Thoracic aorta (tissue), 2 donors: ENCODE results near the gene SNCA. TPM values are rescaled to one million over a fixed set of nuclear protein-coding genes. Genes with fewer than 3 reads are reported as not detected.
A peak's percentile ranks its signal among the peaks of the same experiment; 100 is the strongest.

Experiments used
- ATAC-seq: fragments of 150-250 bp; one replicate; pipeline ENCODE4 v1.8.0; 2017; ENCODE audit warnings: low read depth; ENCODE audit not compliant: insufficient number of reproducible peaks, low FRiP score
- DNase-seq: peaks from one replicate; pipeline ENCODE4 v3.0.0-alpha.2; 2020; ENCODE audit warnings: low spot score
- H3K27ac ChIP-seq, 2 donors: fragments of 200-600 bp; sonication (generic); 1 replicate in 1 of 2; 2 replicates in 1 of 2; pipeline ENCODE4 v1.5.1; 2016; ENCODE audit warnings: mild to moderate bottlenecking in 2 of 2, moderate library complexity in 2 of 2
- H3K27me3 ChIP-seq: fragments of 200-600 bp; sonication (generic); replicated peaks from 2 replicates; pipeline ENCODE4 v1.6.0; 2016; ENCODE audit warnings: mild to moderate bottlenecking; ENCODE audit not compliant: insufficient read depth
- H3K36me3 ChIP-seq: fragments of 200-600 bp; sonication (generic); one replicate; pipeline ENCODE4 v1.5.1; 2016
- H3K4me1 ChIP-seq, 2 donors: fragments of 200-600 bp; sonication (generic); 1 replicate in 1 of 2; 2 replicates in 1 of 2; pipeline versions ENCODE4 v1.5.1 to v1.6.0; 2016; ENCODE audit warnings: low read depth in 2 of 2, mild to moderate bottlenecking in 1 of 2; ENCODE audit not compliant: control insufficient read depth in 1 of 2
- H3K4me3 ChIP-seq: fragments of 200-600 bp; sonication (generic); 2 replicates; pipeline ENCODE4 v1.5.1; 2016; ENCODE audit warnings: mild to moderate bottlenecking
- H3K9me3 ChIP-seq: fragments of 200-600 bp; sonication (generic); 2 replicates; pipeline ENCODE4 v1.5.1; 2016
- CTCF ChIP-seq: fragments of 200-600 bp; sonication (generic); IDR thresholded peaks from one replicate; pipeline ENCODE4 v1.5.1; 2019; ENCODE audit warnings: antibody characterized with exemption
- total RNA-seq, 2 donors: library from RNA; depleted of rRNA; stranded (reverse); fragments of >200 nt; gene quantifications; one replicate each; pipeline versions ENCODE4 v1.1.0 to v1.2.3, GENCODE V29; 2016

Gene SNCA
- 10 to 100 TPM in 1 of 2 donors, 1 to 10 TPM in 1; 1.5 to 14.3 TPM for total RNA-seq

GRCh38 chr4:89836897-89837384 is at the start of gene SNCA:
Gene SNCA (minus strand): TSS chr4:89837161. CDS start chr4:89835667, 1,494 bp downstream.
- H3K27ac ChIP-seq, result no peak within 1 kb of the TSS

GRCh38 chr4:89879215-89879614 is 42.3 kb upstream of the SNCA start:
- no peak for TF ChIP-seq CTCF
- H3K27ac ChIP-seq, result no peak overlapping the region
- ATAC-seq, result no peak

More at GRCh38 chr4:89836897-89837384, at the start of gene SNCA:
- ATAC-seq (no peak), DNase-seq (no peak)
- no peaks in the 10 kb centered on the region for H3K27me3 ChIP-seq
- no peaks in the 10 kb centered on the region for H3K36me3 ChIP-seq
- H3K4me3 ChIP-seq, result peak within 1 kb of the TSS; percentile 76
- TF ChIP-seq CTCF, result no peak
- H3K4me1 ChIP-seq, result peaks cover 0 to 11% of the 10 kb centered on the region in 2 donors
- H3K9me3 ChIP-seq, result no peaks in the 10 kb centered on the region

GRCh38 chr4:89878611-89879010 is 41.6 kb upstream of the SNCA start:
- Histone ChIP-seq H3K4me3 (no peak overlapping the region), H3K27me3 (no peaks in the 10 kb centered on the region), H3K4me1 (no peaks in the 10 kb centered on the region), H3K27ac (no peak overlapping the region), H3K9me3 (no peaks in the 10 kb centered on the region), H3K36me3 (no peaks in the 10 kb centered on the region)
- no peak for DNase-seq
- no peak for ATAC-seq
- TF ChIP-seq CTCF, result no peak

More at GRCh38 chr4:89879215-89879614, 42.3 kb upstream of the SNCA start:
- Histone ChIP-seq H3K4me1 (no peaks in the 10 kb centered on the region), H3K4me3 (no peak overlapping the region), H3K9me3 (no peaks in the 10 kb centered on the region), H3K36me3 (no peaks in the 10 kb centered on the region), H3K27me3 (no peaks in the 10 kb centered on the region)
- no peak for DNase-seq

- H3K27ac ChIP-seq, result no peak overlapping the region
- no peaks in the 10 kb centered on the region for H3K4me1 ChIP-seq
- no peak for TF ChIP-seq CTCF
- H3K9me3 ChIP-seq, result no peaks in the 10 kb centered on the region
- no peaks in the 10 kb centered on the region for H3K27me3 ChIP-seq
- no peak overlapping the region for H3K4me3 ChIP-seq
- no peaks in the 10 kb centered on the region for H3K36me3 ChIP-seq
- no peak for ATAC-seq
- DNase-seq, result no peak
These were observed 39.6 kb upstream of the SNCA start for GRCh38 chr4:89876548-89876947.

- no peak for ATAC-seq
- no peak for TF ChIP-seq CTCF
- Histone ChIP-seq H3K27me3 (no peaks in the 10 kb centered on the region), H3K9me3 (no peaks in the 10 kb centered on the region), H3K4me1 (no peaks in the 10 kb centered on the region), H3K36me3 (no peaks in the 10 kb centered on the region), H3K4me3 (no peak overlapping the region), H3K27ac (no peak overlapping the region)
- DNase-seq, result no peak
These were observed 34.2 kb upstream of the SNCA start for GRCh38 chr4:89871211-89871610.
